GM12872 (cell line): Measurements from ENCODE around the gene RPA1.

Source experiments
- TF ChIP-seq, protein P1 (sequence below): IDR thresholded peaks from 3 replicates; pipeline ENCODE4 v1.5.1; 2011; ENCODE audit warnings: low read depth, mild to moderate bottlenecking, low read length, moderate library complexity; ENCODE audit not compliant: insufficient read depth

RPA1 gene

DNA sequence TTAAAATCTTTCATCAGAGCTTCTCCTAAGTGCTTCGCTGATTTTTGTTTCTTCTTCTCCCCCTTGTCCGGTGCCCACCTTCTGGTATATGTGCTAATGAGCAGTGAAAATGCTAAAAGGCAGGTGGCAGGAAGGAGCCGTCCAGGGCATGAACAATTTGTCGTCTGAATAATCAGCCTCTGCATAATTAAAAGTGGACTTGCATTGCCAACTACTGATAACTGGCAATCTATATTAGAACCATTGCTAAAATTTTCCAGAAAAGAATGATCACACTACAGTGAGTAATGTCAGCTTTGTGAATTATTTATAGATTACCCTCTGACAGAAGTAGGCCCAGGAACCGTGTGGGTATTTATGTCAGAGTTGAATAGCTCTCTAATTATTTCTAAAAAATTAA lies 39.9 kb upstream of the RPA1 start:
- TF ChIP-seq, protein P1, sequence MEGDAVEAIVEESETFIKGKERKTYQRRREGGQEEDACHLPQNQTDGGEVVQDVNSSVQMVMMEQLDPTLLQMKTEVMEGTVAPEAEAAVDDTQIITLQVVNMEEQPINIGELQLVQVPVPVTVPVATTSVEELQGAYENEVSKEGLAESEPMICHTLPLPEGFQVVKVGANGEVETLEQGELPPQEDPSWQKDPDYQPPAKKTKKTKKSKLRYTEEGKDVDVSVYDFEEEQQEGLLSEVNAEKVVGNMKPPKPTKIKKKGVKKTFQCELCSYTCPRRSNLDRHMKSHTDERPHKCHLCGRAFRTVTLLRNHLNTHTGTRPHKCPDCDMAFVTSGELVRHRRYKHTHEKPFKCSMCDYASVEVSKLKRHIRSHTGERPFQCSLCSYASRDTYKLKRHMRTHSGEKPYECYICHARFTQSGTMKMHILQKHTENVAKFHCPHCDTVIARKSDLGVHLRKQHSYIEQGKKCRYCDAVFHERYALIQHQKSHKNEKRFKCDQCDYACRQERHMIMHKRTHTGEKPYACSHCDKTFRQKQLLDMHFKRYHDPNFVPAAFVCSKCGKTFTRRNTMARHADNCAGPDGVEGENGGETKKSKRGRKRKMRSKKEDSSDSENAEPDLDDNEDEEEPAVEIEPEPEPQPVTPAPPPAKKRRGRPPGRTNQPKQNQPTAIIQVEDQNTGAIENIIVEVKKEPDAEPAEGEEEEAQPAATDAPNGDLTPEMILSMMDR: no peak

DNA sequence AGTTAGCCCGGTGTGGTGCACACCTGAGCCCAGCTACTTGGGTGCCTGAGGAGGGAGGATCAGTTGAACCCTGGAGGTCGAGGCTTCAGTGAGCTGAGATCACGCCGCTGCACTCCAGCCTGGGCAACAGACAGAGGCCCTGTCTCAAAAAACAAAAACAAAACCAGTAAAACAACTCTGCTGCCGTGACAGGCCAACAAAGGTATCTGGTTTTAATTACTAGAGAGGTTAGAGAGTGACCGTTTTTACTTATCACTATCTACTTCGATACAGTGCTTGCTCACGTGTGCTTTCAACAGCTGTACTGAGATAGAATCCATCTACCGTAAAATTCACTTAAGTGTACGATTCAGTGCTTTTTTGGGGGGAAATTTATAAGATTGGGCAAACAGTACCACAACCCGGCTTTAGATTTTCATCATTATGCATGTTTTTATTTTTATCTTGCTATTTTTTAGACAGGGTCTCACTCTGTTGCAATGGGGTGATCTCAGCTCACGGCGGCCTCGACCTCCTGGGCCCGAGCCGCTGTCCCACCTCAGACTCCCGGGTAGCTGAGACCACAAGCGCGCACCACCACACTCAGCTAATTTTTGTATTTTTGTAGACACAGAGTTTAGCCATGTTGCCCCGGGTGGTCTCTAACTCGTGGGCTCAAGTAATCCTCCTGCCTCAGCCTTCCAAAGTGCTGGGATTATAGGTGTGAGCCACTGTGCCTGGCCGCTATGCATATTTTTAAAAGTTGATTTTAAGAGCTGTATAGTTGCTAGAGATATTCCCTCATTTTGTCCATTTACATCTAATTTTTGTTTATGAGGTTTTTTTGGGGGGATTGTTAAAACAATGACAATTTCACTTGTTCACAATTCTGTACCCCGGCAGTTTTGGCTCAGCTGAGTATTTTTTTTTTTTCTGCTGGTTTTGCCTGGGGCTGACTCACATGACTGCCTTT lies 37.0 kb upstream of the RPA1 start:
- TF ChIP-seq, protein P1: no peak

DNA sequence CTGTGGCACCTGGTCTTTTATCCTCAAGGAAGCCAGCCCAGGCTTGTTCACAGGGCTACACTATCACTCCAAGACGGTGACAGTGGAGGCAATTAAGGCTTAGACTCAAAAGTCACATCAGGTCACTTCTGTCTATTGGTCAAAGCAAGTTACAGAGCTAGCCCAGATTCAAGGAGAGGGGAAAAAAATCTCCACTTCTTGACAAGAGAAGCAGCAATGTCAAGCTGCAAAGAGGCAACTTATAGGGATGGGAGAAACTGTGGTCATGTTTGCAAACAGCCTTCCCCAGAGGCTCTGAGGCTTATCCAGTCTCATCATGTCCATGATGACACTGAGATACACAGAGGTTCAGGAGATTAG lies 36.4 kb upstream of the RPA1 start:
- TF ChIP-seq, protein P1: no peak

DNA sequence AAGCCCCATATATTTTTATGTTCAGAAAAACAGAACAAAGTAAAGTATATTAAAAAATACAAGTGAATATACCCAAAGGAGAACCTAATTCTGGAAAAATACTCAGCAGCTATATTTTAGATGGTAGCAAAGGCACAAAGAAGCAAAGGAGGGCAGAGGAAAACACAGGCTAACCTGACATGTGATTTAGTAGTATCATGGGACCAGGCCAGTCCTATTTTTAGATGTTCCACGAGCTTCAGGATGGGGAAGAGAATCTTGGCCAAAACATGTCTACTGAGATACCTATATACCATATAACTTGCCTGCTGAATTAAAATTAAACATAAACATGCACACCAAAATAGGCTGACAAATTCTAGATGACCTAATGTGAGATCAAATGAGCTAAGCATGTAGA lies 33.0 kb upstream of the RPA1 start:
- TF ChIP-seq, protein P1: no peak

DNA sequence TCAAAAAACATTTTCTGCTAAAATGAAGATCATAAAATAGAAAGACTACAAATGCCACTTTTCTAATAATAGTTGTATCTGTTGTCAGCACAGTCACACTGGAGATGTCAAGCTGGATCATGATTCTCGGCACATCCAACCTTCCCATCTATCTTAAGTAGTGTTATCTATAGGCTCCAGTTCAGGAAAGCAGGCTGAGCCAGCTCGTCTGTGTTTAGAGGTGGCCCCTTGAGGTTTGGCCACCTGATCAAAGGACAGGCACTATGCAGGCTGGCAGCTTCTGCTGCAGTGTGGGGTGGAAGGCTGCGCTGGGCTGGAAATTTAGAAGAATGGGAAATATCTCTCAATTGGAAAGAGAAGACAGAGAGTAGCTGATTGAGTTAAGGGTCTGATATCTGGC lies 32.5 kb upstream of the RPA1 start:
- TF ChIP-seq, protein P1: no peak

DNA sequence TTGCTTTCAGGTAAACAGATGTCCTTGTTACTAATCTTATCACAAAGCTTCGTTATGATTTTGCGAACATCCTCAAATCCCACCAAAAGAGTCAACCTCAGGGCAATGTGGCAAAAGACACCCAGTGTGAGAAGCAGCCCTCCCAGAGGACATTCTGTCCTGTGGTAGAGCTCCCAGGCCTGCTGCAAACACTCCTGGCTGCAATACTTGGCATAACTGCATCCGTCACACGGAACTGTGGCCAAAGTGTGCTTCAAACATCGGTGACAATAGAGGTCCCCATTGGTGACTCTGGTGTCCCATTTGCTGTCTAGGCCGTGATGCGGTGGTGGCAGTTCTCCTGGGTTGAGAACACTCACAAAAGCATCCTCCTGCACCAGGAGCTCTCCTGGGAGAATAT lies 29.6 kb upstream of the RPA1 start:
- TF ChIP-seq, protein P1: no peak

DNA sequence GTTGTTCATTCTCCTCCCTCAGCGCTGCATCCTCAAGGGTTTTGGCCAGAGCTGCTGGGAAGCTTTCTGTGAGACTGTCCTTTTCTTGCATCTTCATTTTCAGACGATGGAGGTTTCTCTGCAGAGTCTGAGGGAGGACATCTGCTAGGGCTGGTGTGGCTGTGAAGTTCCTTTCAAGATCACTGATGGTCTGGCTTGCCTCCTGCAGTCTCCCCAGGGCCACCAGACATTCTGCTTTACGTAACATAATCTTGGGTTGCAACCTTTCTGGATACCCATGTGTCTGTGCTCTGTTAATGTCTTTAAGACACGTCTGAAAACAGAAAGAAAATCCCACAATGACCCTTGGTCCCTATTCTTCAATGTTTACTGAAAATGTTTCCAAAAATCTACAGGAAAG lies 29.1 kb upstream of the RPA1 start:
- TF ChIP-seq, protein P1: no peak
